Smooth muscle cell (in vitro differentiated cells): ENCODE results near the gene PAX6. TPM values are rescaled to one million over a fixed set of nuclear protein-coding genes. Genes with fewer than 3 reads are reported as not detected.

Experiments used
- DNase-seq: peaks from one replicate; lab custom pipeline; 2025; ENCODE audit not compliant: unreplicated experiment; lab: John Stamatoyannopoulos, UW
- H2AFZ ChIP-seq: fragments of 200-600 bp; sonication (generic); 2 replicates; pipeline ENCODE4 v1.6.0; 2016; ENCODE audit warnings: antibody characterized with exemption, low read depth, mild to moderate bottlenecking
- H3F3A ChIP-seq: fragments of 200-600 bp; sonication (generic); 2 replicates; pipeline ENCODE4 v1.6.0; 2017; ENCODE audit warnings: antibody characterized with exemption, low read depth
- H3K27ac ChIP-seq: fragments of 200-600 bp; sonication (generic); 2 replicates; pipeline ENCODE4 v1.5.1; 2016; ENCODE audit warnings: low read depth, mild to moderate bottlenecking
- H3K27me3 ChIP-seq: fragments of 200-600 bp; sonication (generic); 2 replicates; pipeline ENCODE4 v1.6.1; 2016; ENCODE audit warnings: low read depth, mild to moderate bottlenecking
- H3K36me3 ChIP-seq: fragments of 200-600 bp; sonication (generic); 2 replicates; pipeline ENCODE4 v1.5.1; 2016; ENCODE audit warnings: low read depth
- H3K4me1 ChIP-seq: fragments of 200-600 bp; sonication (generic); 2 replicates; pipeline ENCODE4 v1.5.1; 2016; ENCODE audit warnings: low read depth
- H3K4me2 ChIP-seq: fragments of 200-600 bp; sonication (generic); 2 replicates; pipeline ENCODE4 v1.6.0; 2016; ENCODE audit warnings: mild to moderate bottlenecking
- H3K4me3 ChIP-seq: fragments of 200-600 bp; sonication (generic); 2 replicates; pipeline ENCODE4 v1.5.1; 2016; ENCODE audit warnings: mild to moderate bottlenecking
- H3K79me2 ChIP-seq: fragments of 200-600 bp; sonication (generic); 2 replicates; pipeline ENCODE4 v1.6.0; 2016; ENCODE audit warnings: low read depth, mild to moderate bottlenecking
- H3K9ac ChIP-seq: fragments of 200-600 bp; sonication (generic); 2 replicates; pipeline ENCODE4 v1.6.0; 2016; ENCODE audit warnings: low read depth
- H3K9me3 ChIP-seq: fragments of 200-600 bp; sonication (generic); replicated peaks from 2 replicates; pipeline ENCODE4 v1.5.1; 2016; ENCODE audit warnings: low read depth
- H4K20me1 ChIP-seq: fragments of 200-600 bp; sonication (generic); 2 replicates; pipeline ENCODE4 v1.6.0; 2016; ENCODE audit warnings: low read depth
- CTCF ChIP-seq: fragments of 200-600 bp; sonication (generic); IDR thresholded peaks from 2 replicates; pipeline ENCODE4 v1.5.1; 2017; ENCODE audit warnings: borderline replicate concordance, mild to moderate bottlenecking, antibody characterized with exemption; ENCODE audit not compliant: insufficient read depth, poor library complexity, severe bottlenecking
- WGBS: methylation state at CpG from one replicate; pipeline ENCODE4 v1.1.7; 2016; ENCODE audit warnings: low lambda C conversion rate; 5-methylcytosine and 5-hydroxymethylcytosine counted together
- polyA plus RNA-seq: library from polyadenylated mRNA; unstranded; fragments of >200 nt; fragmentation: Nextera tagmentation; extraction: Ambion mirVana; gene quantifications from 2 replicates; pipeline ENCODE4 v1.2.1, GENCODE V29; 2016
- total RNA-seq: library from RNA; depleted of rRNA; stranded (reverse); fragments of >200 nt; gene quantifications from 2 replicates; pipeline ENCODE4 v1.2.3, GENCODE V29; 2014

Gene PAX6
- total and polyA plus RNA-seq, 2 experiments from 2014 or later = not detected

GRCh38 chr11:31803813-31804311 lies 7.3 kb downstream of the PAX6 start:
- Histone ChIP-seq H3K4me3 (no peak overlapping the region), H3K4me1 (peaks cover 73% of the 10 kb centered on the region), H2AFZ (no peak overlapping the region), H4K20me1 (no peaks in the 10 kb centered on the region), H3K79me2 (no peaks in the 10 kb centered on the region), H3K36me3 (no peaks in the 10 kb centered on the region), H3K27me3 (peaks cover 100% of the 10 kb centered on the region), H3K9me3 (no peaks in the 10 kb centered on the region), H3K4me2 (peak overlapping the region; percentile 57), H3F3A (no peaks in the 10 kb centered on the region), H3K27ac (no peak overlapping the region), H3K9ac (no peak overlapping the region)
- no peak for DNase-seq
- no peak for TF ChIP-seq CTCF
- WGBS = 3% methylated on average over 13 of the region's 13 CpGs

- Histone ChIP-seq H3K79me2 (no peaks in the 10 kb centered on the region), H3K4me2 (no peak overlapping the region), H3K27ac (no peak overlapping the region), H4K20me1 (no peaks in the 10 kb centered on the region), H2AFZ (no peak overlapping the region), H3K27me3 (peaks cover 100% of the 10 kb centered on the region), H3K9ac (no peak overlapping the region), H3K4me1 (peaks cover 79% of the 10 kb centered on the region), H3K4me3 (no peak overlapping the region), H3K36me3 (no peaks in the 10 kb centered on the region), H3F3A (no peaks in the 10 kb centered on the region), H3K9me3 (no peaks in the 10 kb centered on the region)
- DNase-seq = no peak
- 7% methylated on average over 24 of the region's 24 CpGs for WGBS
- TF ChIP-seq CTCF = no peak
These were observed 7.9 kb downstream of the PAX6 start for GRCh38 chr11:31802990-31803812.

GRCh38 chr11:31802609-31802989 lies 8.5 kb downstream of the PAX6 start:
- H3K9ac ChIP-seq = no peak overlapping the region
- no peaks in the 10 kb centered on the region for H3F3A ChIP-seq
- H3K9me3 ChIP-seq = no peaks in the 10 kb centered on the region
- H3K27ac ChIP-seq = no peak overlapping the region
- no peak for TF ChIP-seq CTCF
- no peak overlapping the region for H3K4me2 ChIP-seq
- no peaks in the 10 kb centered on the region for H4K20me1 ChIP-seq
- DNase-seq = no peak
- no peaks in the 10 kb centered on the region for H3K36me3 ChIP-seq
- H2AFZ ChIP-seq = no peak overlapping the region
- WGBS = 2% methylated on average over 20 of the region's 20 CpGs
- peaks cover 100% of the 10 kb centered on the region for H3K27me3 ChIP-seq
- H3K4me1 ChIP-seq = peaks cover 81% of the 10 kb centered on the region
- H3K4me3 ChIP-seq = no peak overlapping the region
- H3K79me2 ChIP-seq = no peaks in the 10 kb centered on the region
